H7 (cell line): ENCODE data around the gene PLSCR5. TPM values are rescaled to one million over a fixed set of nuclear protein-coding genes. Genes with fewer than 3 reads are reported as not detected.

ENCODE experiments used
- DNase-seq: peaks from one replicate; pipeline ENCODE4 v3.0.0; 2012
- H3K27me3 ChIP-seq: 2 replicates; pipeline ENCODE4 v1.6.0; 2011; ENCODE audit warnings: mild to moderate bottlenecking, low read length; ENCODE audit not compliant: control insufficient read depth, insufficient read depth
- H3K36me3 ChIP-seq: replicated peaks from 2 replicates; pipeline ENCODE4 v1.5.1; 2011; ENCODE audit warnings: low read length; ENCODE audit not compliant: control insufficient read depth, insufficient read depth
- H3K4me3 ChIP-seq: 2 replicates; pipeline ENCODE4 v1.5.1; 2011; ENCODE audit warnings: low read depth, mild to moderate bottlenecking, control low read depth, low read length, moderate library complexity; ENCODE audit not compliant: insufficient read depth
- total RNA-seq: library from RNA; depleted of rRNA; stranded (reverse); fragments of >200 nt; shearing (Covaris generic); gene quantifications from 2 replicates; pipeline ENCODE4 v1.2.3, GENCODE V29; 2014

The PLSCR5 gene
- total RNA-seq, 1 experiment from 2014 or later = not detected

DNA sequence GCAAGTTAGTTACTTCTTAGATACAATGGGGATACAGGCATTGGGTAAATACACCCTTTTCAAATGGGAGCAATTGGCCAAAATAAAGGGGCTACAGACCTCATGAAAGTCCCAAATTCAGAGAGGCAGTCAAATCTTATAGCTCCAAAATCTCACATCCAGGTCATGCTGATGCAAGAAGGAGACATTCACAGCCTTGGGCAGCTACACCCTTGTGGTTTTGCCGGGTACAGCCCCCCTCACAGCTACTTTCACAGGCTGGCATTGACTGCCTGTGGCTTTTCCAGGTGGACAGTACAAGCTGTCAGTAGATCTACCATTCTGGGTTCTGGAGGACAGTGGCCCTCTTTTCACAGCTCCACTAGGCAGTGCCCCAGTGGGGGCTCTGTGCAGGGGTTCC is 43.3 kb downstream of the PLSCR5 start:
- no peak for DNase-seq
- Histone ChIP-seq H3K27me3 (no peaks in the 10 kb centered on the region), H3K4me3 (no peak overlapping the region), H3K36me3 (no peaks in the 10 kb centered on the region)

DNA sequence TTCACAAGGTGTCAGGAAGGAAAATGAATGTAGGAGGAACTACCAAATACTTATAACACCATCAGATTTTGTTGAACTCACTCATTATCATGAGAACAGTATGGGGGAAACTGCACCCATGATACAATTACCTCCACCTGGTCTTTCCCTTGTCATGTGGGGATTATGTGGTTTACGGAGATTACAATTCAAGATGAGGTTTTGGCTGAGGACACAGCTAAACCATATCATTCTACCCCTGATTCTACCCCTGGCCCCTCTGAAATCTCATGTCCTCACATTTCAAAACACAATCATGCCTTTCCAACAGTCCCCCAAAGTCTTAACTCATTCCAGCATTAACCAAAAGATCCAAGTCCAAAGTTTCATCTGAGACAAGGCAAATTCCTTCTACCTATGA is 43.7 kb downstream of the PLSCR5 start:
- Histone ChIP-seq H3K27me3 (no peaks in the 10 kb centered on the region), H3K36me3 (no peaks in the 10 kb centered on the region), H3K4me3 (no peak overlapping the region)
- no peak for DNase-seq

DNA sequence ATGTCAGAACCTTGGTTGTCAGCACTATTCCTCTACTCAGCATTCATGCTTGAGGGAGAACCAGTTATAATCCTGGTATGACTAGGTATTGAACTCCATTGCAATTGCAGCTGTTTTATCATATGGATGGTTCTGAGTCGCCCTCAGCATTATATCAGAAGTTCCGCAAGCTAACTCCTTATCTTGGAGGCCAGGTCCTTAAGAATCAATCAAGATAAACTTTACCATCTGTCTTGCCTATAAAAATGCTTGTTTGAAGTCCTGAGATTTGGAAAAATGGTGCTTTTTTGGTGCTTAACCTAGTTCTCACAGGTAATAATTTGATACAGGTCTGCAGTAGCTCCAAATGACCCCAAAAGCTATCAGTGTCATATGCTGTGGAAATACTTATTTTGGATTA is 44.5 kb downstream of the PLSCR5 start:
- Histone ChIP-seq H3K4me3 (no peak overlapping the region), H3K36me3 (no peaks in the 10 kb centered on the region)

DNA sequence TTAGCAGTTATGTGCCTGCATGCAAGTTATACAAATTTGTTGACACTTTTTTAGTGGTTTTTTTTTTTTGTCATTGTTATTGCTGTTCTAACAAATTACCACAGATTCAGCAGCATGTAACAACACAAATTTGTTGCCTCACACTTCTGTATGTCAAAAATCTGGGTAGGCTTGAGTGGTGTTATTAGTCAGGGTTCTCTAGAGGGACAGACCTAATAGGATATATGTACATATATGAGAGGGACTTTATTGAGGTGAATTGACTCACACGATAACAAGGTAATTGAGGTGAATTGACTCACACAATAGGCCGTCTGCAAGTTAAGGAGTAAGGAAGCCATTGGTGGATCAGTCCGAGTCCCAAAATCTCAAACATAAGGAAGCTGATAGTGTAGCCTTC is 45.8 kb downstream of the PLSCR5 start:
- H3K27me3 ChIP-seq = no peaks in the 10 kb centered on the region
- no peak for DNase-seq
- no peak overlapping the region for H3K4me3 ChIP-seq
- no peaks in the 10 kb centered on the region for H3K36me3 ChIP-seq

More for the DNA sequence above, 44.5 kb downstream of the PLSCR5 start:
- H3K27me3 ChIP-seq = no peaks in the 10 kb centered on the region
- no peak for DNase-seq

DNA sequence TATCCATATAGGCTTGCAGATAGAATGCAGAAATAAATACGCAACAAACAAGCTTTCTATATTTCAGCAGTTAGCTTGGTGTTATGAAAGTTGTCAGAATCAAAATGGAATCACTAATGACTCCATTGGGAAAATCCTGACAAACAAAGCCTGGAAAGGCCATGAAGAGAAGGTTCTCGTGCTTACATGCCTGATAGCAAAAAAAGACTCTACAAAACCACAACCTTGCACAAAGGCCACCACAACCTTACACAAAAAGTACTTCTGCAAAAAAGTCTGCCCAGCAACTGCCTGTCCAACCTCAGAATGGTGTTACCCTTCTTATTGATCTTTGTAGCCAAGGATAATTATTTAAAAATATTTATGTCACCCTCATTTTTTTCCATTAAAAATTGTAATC is 46.4 kb downstream of the PLSCR5 start:
- no peak for DNase-seq
- Histone ChIP-seq H3K4me3 (no peak overlapping the region), H3K27me3 (no peaks in the 10 kb centered on the region), H3K36me3 (no peaks in the 10 kb centered on the region)

DNA sequence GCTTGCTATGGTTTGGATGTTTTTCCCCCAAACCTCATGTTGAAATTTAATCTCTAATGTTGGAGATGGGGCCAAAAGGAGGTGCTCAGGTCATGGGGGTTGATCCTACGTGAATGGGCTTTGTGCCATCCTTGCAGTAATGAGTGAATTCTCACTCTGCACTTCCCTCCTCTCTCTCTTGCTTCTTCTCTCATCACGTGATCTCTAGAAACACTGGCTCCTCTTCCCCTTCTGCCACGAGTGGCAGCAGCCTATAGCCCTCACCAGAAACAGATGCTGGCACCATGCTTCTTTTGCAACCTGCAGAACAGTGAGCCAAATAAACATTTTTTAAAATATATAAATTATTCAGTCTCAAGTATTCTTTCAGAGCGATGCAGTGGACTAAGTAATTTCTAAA is 47.4 kb downstream of the PLSCR5 start:
- DNase-seq = no peak
- no peaks in the 10 kb centered on the region for H3K36me3 ChIP-seq
- H3K27me3 ChIP-seq = no peaks in the 10 kb centered on the region
- no peak overlapping the region for H3K4me3 ChIP-seq

DNA sequence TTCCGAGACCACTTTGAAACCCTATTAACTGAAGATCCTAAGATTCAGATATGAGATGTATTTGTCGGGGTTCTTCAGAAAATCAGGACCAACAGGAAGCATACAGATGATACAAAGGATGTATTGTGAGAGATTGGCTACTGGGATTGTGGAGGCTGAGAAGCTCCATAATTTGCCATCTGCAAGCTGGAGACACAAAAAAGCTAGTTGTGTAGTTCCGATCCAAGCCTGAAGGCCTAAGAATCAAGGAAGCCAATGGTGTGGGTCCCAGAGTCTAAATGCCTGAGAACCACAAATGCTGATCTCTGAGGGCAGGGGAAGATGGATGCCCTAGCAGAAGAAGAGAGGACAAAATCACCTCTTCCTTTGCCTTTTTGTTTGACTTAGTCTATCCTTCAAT is 49.8 kb downstream of the PLSCR5 start:
- H3K36me3 ChIP-seq = no peaks in the 10 kb centered on the region
- no peak for DNase-seq
- H3K4me3 ChIP-seq = no peak overlapping the region
- H3K27me3 ChIP-seq = no peaks in the 10 kb centered on the region

DNA sequence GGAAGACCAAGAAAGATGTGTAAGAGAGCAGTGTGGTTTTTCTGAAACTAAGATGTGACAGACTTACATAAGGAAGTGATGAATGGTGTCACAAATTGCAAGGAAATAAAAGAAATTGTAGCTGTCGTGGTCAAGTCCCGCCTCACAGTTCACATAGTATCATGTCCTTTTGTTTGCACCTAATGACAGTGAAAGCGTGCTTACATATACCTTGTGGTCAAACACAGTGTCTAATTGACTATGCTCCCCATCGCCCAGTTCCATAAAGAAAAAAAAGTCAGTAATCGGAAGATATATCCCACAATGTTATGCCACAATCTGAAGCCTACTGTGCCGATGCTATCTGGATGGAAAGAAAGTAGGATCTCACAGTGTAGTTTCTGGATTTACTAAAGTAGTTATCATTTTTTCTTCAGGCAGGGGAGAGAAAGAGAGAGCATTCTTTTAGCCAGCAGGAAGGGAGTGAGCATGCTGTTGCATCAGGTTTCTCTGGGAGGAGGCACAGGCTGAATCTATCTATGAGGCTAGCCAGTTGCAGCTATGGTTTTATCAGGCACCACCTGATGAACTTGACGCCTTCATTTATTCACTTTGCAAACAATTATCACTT is 50.9 kb downstream of the PLSCR5 start:
- H3K27me3 ChIP-seq = no peaks in the 10 kb centered on the region
- H3K4me3 ChIP-seq = no peak overlapping the region
- H3K36me3 ChIP-seq = no peaks in the 10 kb centered on the region
- DNase-seq = no peak

DNA sequence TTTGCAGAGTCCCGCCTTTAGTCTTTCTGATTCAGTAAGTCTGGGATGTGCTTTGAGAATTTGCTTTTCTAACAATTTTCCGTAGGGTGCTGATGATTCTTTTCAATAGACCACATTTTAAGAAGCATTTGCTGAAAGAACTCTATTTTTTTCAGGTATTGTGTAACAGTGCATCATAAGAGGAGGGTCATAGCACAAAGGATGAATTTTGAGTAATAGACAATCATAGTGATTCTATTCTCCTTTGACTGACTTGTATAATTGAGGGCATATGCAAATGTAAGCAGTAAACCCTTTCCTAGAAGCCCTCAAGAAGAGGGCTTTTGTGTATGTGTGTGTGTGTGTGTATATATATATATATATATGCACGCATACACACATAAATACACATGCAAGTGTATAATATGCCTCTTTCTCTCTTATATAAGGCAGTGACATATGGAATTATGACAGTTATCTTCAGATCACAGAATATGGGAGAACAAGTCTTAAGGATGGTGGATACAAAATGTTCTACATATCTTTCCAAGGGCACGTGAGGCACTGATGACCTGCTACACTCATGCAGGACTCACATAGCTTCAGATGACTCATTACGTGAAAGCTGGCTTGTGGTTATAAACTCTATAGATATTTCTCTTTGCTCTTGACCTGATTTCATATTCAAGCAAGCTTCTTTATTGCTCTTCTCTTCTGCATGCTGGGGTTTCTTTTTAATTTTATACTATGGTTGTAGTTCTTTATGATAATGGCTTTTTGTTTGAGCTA is 54.2 kb downstream of the PLSCR5 start:
- Histone ChIP-seq H3K4me3 (no peak overlapping the region), H3K27me3 (no peaks in the 10 kb centered on the region), H3K36me3 (no peaks in the 10 kb centered on the region)
- DNase-seq = no peak

DNA sequence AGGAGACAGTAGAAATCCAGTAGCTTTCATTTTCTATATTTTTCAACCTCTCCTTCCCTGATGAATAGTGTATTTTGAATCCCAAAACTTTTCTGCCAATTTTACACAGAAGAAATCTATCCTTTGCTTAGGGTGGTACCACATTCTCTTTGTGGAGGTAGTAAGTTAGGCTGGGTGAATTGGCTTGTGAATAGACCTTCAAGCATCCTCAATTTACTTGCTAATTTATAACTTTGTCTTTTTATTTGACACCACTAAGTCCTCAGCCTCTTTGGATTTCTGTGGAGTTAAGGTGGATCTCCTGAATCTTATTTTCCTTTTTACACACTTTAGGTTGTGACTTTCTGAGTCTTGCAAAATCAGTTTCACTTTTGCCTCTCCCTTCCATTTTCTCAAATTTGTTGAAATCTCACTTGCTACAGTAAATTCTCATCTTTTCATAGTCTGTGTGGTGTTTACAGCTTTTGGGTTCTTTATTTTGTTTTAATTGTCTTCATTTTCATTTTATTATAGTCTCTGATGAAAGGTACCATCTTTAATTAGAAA is 55.0 kb downstream of the PLSCR5 start:
- no peak for DNase-seq
- Histone ChIP-seq H3K4me3 (no peak overlapping the region), H3K27me3 (no peaks in the 10 kb centered on the region), H3K36me3 (no peaks in the 10 kb centered on the region)

DNA sequence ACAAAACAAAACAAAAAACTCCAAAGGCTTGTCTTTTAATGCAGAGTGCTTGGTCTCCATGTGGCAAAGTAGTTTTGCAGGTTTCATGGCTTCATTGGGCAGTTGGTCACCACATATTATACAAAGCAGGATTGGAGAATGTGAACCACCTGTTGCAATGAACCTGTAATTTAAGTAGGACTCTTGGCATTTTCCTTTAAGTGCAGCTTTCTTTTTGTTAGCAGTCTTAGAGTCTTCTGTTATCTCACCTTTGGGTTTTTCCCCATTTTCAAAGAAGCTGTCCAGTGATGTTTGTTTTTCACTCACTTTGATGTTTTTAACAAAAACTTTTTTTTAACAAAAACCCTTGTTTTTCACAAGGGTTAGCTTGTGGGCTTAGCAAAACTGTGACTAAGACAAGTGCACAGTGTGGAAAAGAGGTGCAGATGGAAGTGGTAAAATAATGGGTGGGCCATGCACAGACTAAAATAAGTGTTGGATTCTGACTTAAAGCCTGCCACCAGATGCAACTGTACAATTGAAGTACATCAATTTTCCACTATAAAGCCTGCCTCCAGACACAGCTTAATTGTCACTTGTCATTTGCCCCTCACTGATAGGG is 57.8 kb downstream of the PLSCR5 start:
- Histone ChIP-seq H3K4me3 (no peak overlapping the region), H3K27me3 (no peaks in the 10 kb centered on the region), H3K36me3 (no peaks in the 10 kb centered on the region; the same call in 1 of the 2 replicates)
- no peak for DNase-seq

DNA sequence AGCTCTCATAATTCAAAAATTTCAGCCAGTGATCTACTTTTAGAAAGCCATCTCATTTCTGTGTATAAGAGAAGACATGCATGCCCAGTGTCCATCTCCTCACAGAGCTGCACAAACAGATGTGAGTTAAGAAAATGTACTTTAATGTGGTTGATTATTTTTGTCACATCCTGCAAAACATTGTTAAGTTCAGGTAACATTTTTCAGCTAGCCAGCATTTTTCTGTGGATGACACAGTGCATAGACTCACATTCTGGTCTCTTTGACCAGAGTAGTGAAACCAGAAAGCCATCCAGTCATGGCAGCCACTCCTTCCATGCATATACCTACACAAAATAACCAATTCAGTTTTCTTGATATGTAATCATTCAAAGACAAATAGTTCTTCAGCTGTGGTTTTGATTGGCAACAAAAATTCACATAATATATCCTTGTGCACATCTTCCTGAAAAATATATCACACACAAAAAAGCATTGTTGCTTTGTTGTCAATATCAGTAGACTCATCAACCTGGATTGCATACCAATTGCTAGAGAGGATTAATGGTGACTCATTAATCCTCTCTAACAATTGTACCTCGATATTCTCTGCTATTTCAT is 58.7 kb downstream of the PLSCR5 start:
- Histone ChIP-seq H3K4me3 (no peak overlapping the region), H3K27me3 (no peaks in the 10 kb centered on the region), H3K36me3 (no peaks in the 10 kb centered on the region; the same call in 1 of the 2 replicates)
- no peak for DNase-seq

DNA sequence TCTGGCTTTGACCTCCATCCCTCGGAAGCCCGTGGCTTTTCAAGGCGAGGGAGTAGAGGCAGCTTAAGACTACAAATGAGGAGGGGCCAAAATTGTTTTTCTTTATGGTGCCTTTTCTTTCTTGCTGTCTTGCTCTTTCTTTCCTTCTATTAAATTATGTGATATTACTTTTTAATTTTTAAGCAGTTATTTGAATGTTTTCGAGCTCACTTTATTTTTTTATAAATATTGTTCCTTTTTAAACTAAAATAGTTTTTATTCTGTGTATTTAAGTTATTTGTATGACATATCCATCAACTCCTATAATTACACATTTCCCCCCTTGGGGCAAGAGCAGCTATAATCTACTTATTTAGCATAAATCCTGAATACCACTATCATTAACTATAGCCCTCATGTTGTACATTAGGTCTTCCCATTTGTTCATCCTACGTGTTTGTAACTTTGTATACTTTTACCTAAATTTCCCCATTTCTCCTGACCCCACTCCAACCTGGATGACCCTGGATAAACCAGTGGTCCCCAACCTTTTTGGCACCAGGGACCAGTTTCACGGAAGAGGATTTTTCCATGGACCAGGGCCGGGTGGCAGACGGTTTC is 60.1 kb downstream of the PLSCR5 start:
- no peaks in the 10 kb centered on the region; the same call in 1 of the 2 replicates for H3K36me3 ChIP-seq
- peak overlapping the region; percentile 83 for H3K4me3 ChIP-seq
- no peaks in the 10 kb centered on the region for H3K27me3 ChIP-seq
- no peak for DNase-seq
